HepG2 (cell line): Measurements from ENCODE around the gene LRRC51.

Experiments used
- ATF6 ChIP-seq: sonication (generic); formaldehyde crosslinking; conservative IDR thresholded peaks from 2 replicates; pipeline ENCODE4 v1.4.0; 2020; ENCODE audit warnings: missing genetic modification reagents
- CTCF ChIP-seq: sonication (generic); formaldehyde crosslinking; IDR thresholded peaks from 2 replicates; pipeline ENCODE4 v1.5.0; 2020; ENCODE audit warnings: mild to moderate bottlenecking, missing genetic modification reagents, moderate library complexity
- EP300 ChIP-seq, 3 experiments: sonication (generic) in 1 of 3; formaldehyde crosslinking in 1 of 3; IDR thresholded peaks; 2 replicates each; pipeline versions ENCODE4 v1.5.1 to v1.6.1; 2011 to 2020; ENCODE audit warnings: low read depth in 2 of 3, low read length in 2 of 3, borderline replicate concordance in 1 of 3, improper control_type of control experiment in 1 of 3, mild to moderate bottlenecking in 1 of 3, missing genetic modification reagents in 1 of 3, moderate library complexity in 1 of 3
- LRRFIP1 ChIP-seq: sonication (generic); formaldehyde crosslinking; conservative IDR thresholded peaks from 2 replicates; pipeline ENCODE4 v1.4.0; 2020; ENCODE audit warnings: missing genetic modification reagents
- PBX2 ChIP-seq: IDR thresholded peaks from 2 replicates; pipeline ENCODE4 v1.6.1; 2016; ENCODE audit warnings: control low read depth
- POLR2AphosphoS5 ChIP-seq: IDR thresholded peaks from 2 replicates; pipeline ENCODE4 v1.6.1; 2012; ENCODE audit warnings: low read depth, low read length
- PREB ChIP-seq: sonication (generic); formaldehyde crosslinking; IDR thresholded peaks from 2 replicates; pipeline ENCODE4 v1.4.0; 2020; ENCODE audit warnings: missing genetic modification reagents
- SIN3B ChIP-seq: fragments of 150-350 bp; IDR thresholded peaks from 2 replicates; pipeline ENCODE4 v1.6.1; 2014; ENCODE audit warnings: low read length
- ZFX ChIP-seq: sonication (generic); formaldehyde crosslinking; IDR thresholded peaks from 2 replicates; pipeline ENCODE4 v1.4.0; 2020; ENCODE audit warnings: mild to moderate bottlenecking, low read depth, missing genetic modification reagents, moderate library complexity
- ZNF580 ChIP-seq: IDR thresholded peaks from 2 replicates; pipeline ENCODE4 v1.6.1; 2016; ENCODE audit warnings: low read depth, borderline replicate concordance

GRCh38 chr11:72039856-72040401 is 40.7 kb upstream of the LRRC51 start:
- no peak for TF ChIP-seq ATF6
- TF ChIP-seq CTCF = no peak
- TF ChIP-seq LRRFIP1 (CRISPR knock-in tag) = no peak
- TF ChIP-seq PBX2 = no peak
- no peak for TF ChIP-seq SIN3B
- TF ChIP-seq ZFX (CRISPR knock-in tag) = no peak
- TF ChIP-seq EP300 (IDR thresholded peaks at IDR 0.05; ENCODE audit: low read depth in 2 of 2, low read length in 2 of 2) = no peak
- no peak for TF ChIP-seq EP300 (CRISPR knock-in tag; IDR thresholded peaks at IDR 0.05; ENCODE audit: borderline replicate concordance)
- TF ChIP-seq ZNF580 = no peak
- TF ChIP-seq POLR2AphosphoS5 = no peak
- no peak for TF ChIP-seq PREB (CRISPR knock-in tag)
